BE2C (cell line): Measurements from ENCODE around the gene OR3A1.
"Not testable (repeated sequence)": the region's sequence is repeated elsewhere in the genome, so short reads cannot be mapped to it uniquely, and the experiment has no call there.

Experiments
- DNase-seq: peaks from one replicate; pipeline ENCODE4 v3.0.0-alpha.2; 2020
- H3K27me3 ChIP-seq: fragments of 250-450 bp; sonication (Bioruptor Pico); 2 replicates; pipeline ENCODE4 v1.5.1; 2020; ENCODE audit warnings: mild to moderate bottlenecking
- H3K36me3 ChIP-seq: fragments of 250-450 bp; sonication (Bioruptor Pico); 2 replicates; pipeline ENCODE4 v1.5.1; 2020; ENCODE audit warnings: mild to moderate bottlenecking
- H3K4me1 ChIP-seq: fragments of 250-450 bp; sonication (Bioruptor Pico); 2 replicates; pipeline ENCODE4 v1.5.1; 2020
- H3K4me3 ChIP-seq: 2 replicates; pipeline ENCODE4 v1.5.1; 2011; ENCODE audit warnings: low read depth, low read length
- H3K9me3 ChIP-seq: fragments of 250-450 bp; sonication (Bioruptor Pico); 2 replicates; pipeline ENCODE4 v1.5.1; 2020
- CTCF ChIP-seq: IDR thresholded peaks from 2 replicates; pipeline ENCODE4 v1.5.1; 2012; ENCODE audit warnings: mild to moderate bottlenecking, low read depth, low read length

The OR3A1 gene

DNA sequence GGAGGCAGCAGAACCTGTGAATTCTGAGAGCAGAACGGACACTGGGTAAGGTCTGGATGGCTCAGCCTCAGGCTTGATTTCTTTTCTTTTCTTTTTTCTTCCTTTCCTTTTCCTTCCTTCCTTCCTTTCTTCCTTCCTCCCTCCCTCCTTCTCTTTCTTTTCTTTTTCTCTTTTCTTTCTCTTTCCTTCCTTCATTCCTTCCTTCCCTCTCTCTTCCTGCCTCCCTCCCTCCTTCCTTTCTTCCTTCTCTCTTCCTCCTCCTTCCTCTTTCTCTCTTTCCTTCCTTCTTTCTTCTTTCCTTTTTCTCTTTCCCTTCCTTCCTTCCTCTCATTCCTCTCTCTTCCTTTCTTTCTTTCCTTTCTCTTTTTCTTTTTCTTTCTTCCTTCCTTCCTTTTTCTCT lies 38.0 kb downstream of the OR3A1 start:
- no peak for DNase-seq
- Histone ChIP-seq H3K4me1 (no peaks in the 10 kb centered on the region), H3K4me3 (no peak overlapping the region), H3K36me3 (no peaks in the 10 kb centered on the region), H3K9me3 (no peaks in the 10 kb centered on the region), H3K27me3 (no peaks in the 10 kb centered on the region; the same call in 1 of the 2 replicates)
- TF ChIP-seq CTCF: no peak

- no peak for DNase-seq
- Histone ChIP-seq H3K4me3 (no peak overlapping the region), H3K27me3 (no peaks in the 10 kb centered on the region), H3K9me3 (no peaks in the 10 kb centered on the region), H3K4me1 (no peaks in the 10 kb centered on the region), H3K36me3 (no peaks in the 10 kb centered on the region)
- no peak for TF ChIP-seq CTCF
Measured at GRCh38 chr17:3256575-3256974, 41.6 kb downstream of the OR3A1 start.

DNA sequence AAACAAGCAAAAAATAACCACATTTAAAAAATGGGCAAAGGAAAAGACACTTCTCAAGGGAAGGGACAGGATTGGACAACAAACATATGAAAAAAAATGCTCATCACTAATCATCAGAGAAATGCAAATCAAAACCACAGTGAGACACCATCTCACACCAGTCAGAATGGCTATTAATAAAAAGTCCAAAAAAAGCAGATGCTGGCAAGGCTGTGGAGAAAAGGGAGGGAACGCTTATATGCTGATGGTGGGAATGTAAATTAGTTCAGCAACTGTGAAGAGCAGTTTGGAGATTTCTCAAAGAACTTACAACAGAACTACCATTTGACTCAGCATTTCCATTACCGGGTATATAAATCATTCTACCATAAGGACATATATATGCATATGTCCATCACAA lies 49.1 kb downstream of the OR3A1 start:
- H3K4me3 ChIP-seq, H3K4me1 ChIP-seq, H3K27me3 ChIP-seq, DNase-seq, H3K9me3 ChIP-seq, H3K36me3 ChIP-seq: not testable (repeated sequence)

GRCh38 chr17:3244841-3245240 lies 53.3 kb downstream of the OR3A1 start:
- H3K36me3 ChIP-seq, H3K9me3 ChIP-seq, H3K4me1 ChIP-seq, H3K4me3 ChIP-seq, DNase-seq, H3K27me3 ChIP-seq: not testable (repeated sequence)

DNA sequence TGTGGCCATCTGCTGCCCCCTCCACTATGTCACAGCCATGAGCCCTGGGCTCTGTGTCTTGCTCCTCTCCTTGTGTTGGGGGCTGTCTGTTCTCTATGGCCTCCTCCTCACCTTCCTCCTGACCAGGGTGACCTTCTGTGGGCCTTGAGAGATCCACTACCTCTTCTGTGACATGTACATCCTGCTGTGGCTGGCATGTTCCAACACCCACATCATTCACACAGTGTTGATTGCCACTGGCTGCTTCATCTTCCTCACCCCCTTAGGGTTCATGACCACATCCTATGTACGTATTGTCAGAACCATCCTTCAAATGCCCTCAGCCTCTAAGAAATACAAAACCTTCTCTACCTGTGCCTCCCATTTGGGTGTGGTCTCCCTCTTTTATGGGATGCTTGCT lies 57.1 kb downstream of the OR3A1 start:
- not testable (repeated sequence) for DNase-seq, H3K36me3 ChIP-seq, H3K27me3 ChIP-seq, H3K9me3 ChIP-seq, H3K4me1 ChIP-seq, H3K4me3 ChIP-seq
